Adrenal gland (tissue), 5 donors: ENCODE data around the gene RERG.

ENCODE experiments used
- POLR2A ChIP-seq, 2 donors: fragments of 450-650 bp; IDR thresholded peaks; one replicate each; pipeline ENCODE4 v1.6.1; 2017; ENCODE audit warnings: antibody characterized with exemption in 2 of 2, mild to moderate bottlenecking in 2 of 2, moderate library complexity in 1 of 2
- TF ChIP-seq, protein P1 (sequence below), 6 experiments: fragments of 450-650 bp in 4 of 6; fragments of 200-600 bp in 2 of 6; sonication (generic) in 1 of 6; IDR thresholded peaks; 1 replicate in 5 of 6; 2 replicates in 1 of 6; pipeline versions ENCODE4 v1.5.1 to v1.8.0; 2016 to 2021; ENCODE audit warnings: antibody characterized with exemption in 6 of 6, mild to moderate bottlenecking in 2 of 6, moderate library complexity in 1 of 6
- donor health status: DM: no; HTN: no; CAD: no.

DNA sequence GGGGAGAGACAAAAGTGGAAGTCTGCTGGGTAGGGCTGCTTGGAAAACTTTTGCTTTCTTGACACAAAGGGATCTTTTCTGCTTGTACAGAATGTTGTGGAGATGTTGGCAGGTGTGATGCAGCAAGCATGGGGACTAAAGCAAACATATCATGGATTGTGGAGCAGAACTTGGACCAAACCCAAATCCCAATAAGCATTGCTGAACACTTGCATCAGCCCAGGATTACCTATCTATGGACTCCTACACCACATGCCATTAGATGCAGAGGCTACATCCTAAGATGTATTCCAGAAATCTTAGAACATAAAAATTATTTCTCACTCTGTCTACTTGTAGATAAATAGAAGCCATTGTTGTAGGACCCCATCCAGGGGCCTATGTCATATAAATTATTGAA is 44.7 kb upstream of the RERG start:
- TF ChIP-seq, protein P1, sequence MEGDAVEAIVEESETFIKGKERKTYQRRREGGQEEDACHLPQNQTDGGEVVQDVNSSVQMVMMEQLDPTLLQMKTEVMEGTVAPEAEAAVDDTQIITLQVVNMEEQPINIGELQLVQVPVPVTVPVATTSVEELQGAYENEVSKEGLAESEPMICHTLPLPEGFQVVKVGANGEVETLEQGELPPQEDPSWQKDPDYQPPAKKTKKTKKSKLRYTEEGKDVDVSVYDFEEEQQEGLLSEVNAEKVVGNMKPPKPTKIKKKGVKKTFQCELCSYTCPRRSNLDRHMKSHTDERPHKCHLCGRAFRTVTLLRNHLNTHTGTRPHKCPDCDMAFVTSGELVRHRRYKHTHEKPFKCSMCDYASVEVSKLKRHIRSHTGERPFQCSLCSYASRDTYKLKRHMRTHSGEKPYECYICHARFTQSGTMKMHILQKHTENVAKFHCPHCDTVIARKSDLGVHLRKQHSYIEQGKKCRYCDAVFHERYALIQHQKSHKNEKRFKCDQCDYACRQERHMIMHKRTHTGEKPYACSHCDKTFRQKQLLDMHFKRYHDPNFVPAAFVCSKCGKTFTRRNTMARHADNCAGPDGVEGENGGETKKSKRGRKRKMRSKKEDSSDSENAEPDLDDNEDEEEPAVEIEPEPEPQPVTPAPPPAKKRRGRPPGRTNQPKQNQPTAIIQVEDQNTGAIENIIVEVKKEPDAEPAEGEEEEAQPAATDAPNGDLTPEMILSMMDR (IDR thresholded peaks at IDR 0.05) = no peak
- TF ChIP-seq POLR2A (IDR thresholded peaks at IDR 0.05) = no peak
